Brain microvascular endothelial cell (primary cell): ENCODE measurements around the gene CD5L.

Experiments
- DNase-seq: peaks from one replicate; pipeline ENCODE4 v3.0.0-alpha.2; 2020
- H3K27ac ChIP-seq: fragments of 250-450 bp; sonication (Bioruptor Pico); 2 replicates; pipeline ENCODE4 v1.5.1; 2020; ENCODE audit warnings: mild to moderate bottlenecking, moderate library complexity
- H3K27me3 ChIP-seq: fragments of 250-450 bp; sonication (Bioruptor Pico); replicated peaks from 2 replicates; pipeline ENCODE4 v1.5.1; 2020; ENCODE audit warnings: mild to moderate bottlenecking
- H3K36me3 ChIP-seq: fragments of 250-450 bp; sonication (Bioruptor Pico); replicated peaks from 2 replicates; pipeline ENCODE4 v1.5.1; 2020; ENCODE audit warnings: mild to moderate bottlenecking
- H3K4me3 ChIP-seq: 2 replicates; pipeline ENCODE4 v1.5.1; 2011; ENCODE audit warnings: low read depth, mild to moderate bottlenecking, control low read depth, low read length, moderate library complexity
- in situ Hi-C: cut with HindIII; loops from 2 replicates; pipeline ENCODE4 v1.10.0; 2017; ENCODE audit warnings: low sequenced_read_pairs, low pct_ligation_motif_present
- TF ChIP-seq, protein P1 (sequence below): IDR thresholded peaks from 2 replicates; pipeline ENCODE4 v1.5.1; 2011; ENCODE audit warnings: low read depth, mild to moderate bottlenecking, moderate library complexity, low read length, control low read depth, inconsistent platforms; ENCODE audit errors: missing control alignments

Gene CD5L

DNA sequence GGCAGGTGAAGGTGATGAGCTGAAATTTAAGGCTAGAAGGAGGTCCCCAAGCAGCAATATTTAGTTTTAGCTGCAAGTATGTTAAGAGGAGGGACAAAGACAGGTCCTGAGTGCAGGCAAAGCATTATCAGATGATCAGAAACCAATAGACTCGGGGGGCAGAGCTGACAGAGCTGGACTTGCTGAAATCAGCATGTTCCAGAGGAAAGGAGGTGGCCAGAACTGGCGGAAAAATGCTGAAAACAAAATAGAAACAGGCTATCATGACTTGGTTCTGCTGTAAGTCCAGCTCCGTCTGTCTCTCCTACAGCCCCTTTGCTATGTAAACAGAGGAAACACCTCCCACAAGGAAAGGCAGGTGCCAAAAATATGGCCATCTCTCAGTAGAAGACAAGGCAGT, at the start of gene CD5L:
Gene CD5L (minus strand): TSS at position 101 of the 400 bp plus-strand sequence. CDS start 107 bp downstream, outside the sequence.
- Histone ChIP-seq H3K36me3 (no peaks in the 10 kb centered on the region), H3K4me3 (no peak within 1 kb of the TSS), H3K27ac (no peak within 1 kb of the TSS), H3K27me3 (no peaks in the 10 kb centered on the region)
- in situ Hi-C loops, result no loop called here
- DNase-seq, result no peak
- TF ChIP-seq, protein P1, sequence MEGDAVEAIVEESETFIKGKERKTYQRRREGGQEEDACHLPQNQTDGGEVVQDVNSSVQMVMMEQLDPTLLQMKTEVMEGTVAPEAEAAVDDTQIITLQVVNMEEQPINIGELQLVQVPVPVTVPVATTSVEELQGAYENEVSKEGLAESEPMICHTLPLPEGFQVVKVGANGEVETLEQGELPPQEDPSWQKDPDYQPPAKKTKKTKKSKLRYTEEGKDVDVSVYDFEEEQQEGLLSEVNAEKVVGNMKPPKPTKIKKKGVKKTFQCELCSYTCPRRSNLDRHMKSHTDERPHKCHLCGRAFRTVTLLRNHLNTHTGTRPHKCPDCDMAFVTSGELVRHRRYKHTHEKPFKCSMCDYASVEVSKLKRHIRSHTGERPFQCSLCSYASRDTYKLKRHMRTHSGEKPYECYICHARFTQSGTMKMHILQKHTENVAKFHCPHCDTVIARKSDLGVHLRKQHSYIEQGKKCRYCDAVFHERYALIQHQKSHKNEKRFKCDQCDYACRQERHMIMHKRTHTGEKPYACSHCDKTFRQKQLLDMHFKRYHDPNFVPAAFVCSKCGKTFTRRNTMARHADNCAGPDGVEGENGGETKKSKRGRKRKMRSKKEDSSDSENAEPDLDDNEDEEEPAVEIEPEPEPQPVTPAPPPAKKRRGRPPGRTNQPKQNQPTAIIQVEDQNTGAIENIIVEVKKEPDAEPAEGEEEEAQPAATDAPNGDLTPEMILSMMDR, result no peak

- in situ Hi-C loops, result no loop called here
- TF ChIP-seq, protein P1, result no peak
- Histone ChIP-seq H3K4me3 (no peak overlapping the region), H3K27ac (no peak overlapping the region), H3K27me3 (no peaks in the 10 kb centered on the region), H3K36me3 (no peaks in the 10 kb centered on the region)
- no peak for DNase-seq
Measured at GRCh38 chr1:157882580-157882979, 41.0 kb upstream of the CD5L start.

GRCh38 chr1:157880621-157881020, 39.0 kb upstream of the CD5L start:
- no peak for DNase-seq
- Histone ChIP-seq H3K27me3 (no peaks in the 10 kb centered on the region), H3K27ac (no peak overlapping the region), H3K36me3 (no peaks in the 10 kb centered on the region), H3K4me3 (no peak overlapping the region)
- TF ChIP-seq, protein P1, result no peak
- in situ Hi-C loops, result no loop called here

GRCh38 chr1:157878059-157878458, 36.5 kb upstream of the CD5L start:
- Histone ChIP-seq H3K36me3 (no peaks in the 10 kb centered on the region), H3K4me3 (no peak overlapping the region), H3K27ac (no peak overlapping the region), H3K27me3 (no peaks in the 10 kb centered on the region)
- TF ChIP-seq, protein P1, result peak; percentile 49
- in situ Hi-C loops, result no loop called here
- DNase-seq, result peak; percentile 18

- Histone ChIP-seq H3K4me3 (no peak overlapping the region), H3K27me3 (no peaks in the 10 kb centered on the region), H3K36me3 (no peaks in the 10 kb centered on the region), H3K27ac (no peak overlapping the region)
- in situ Hi-C loops, result no loop called here
- TF ChIP-seq, protein P1, result no peak
- DNase-seq, result no peak
Measured at GRCh38 chr1:157870490-157870889, 28.9 kb upstream of the CD5L start.

DNA sequence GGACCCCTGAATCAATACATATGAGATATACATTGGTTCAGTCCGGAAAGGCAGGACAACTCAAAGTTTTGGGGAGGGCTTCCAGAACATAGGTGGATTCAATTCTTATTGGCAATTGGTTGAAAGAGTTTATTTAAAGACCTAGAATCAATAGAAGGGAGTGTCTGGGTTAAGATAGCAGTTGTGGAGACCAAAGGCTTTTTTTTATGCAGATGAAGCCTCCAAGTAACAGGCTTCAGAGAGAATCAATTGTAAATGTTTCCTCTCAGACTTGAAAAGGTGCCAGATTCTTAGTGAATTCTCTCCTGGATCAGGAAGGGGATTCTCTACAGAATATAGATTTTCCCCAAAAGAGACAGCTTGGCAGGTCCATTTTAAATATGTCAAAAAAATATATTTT, 27.0 kb upstream of the CD5L start:
- no peak for DNase-seq
- H3K36me3 ChIP-seq, result no peaks in the 10 kb centered on the region
- H3K27me3 ChIP-seq, result no peaks in the 10 kb centered on the region
- no peak overlapping the region for H3K4me3 ChIP-seq
- TF ChIP-seq, protein P1, result no peak
- no peak overlapping the region for H3K27ac ChIP-seq
- in situ Hi-C loops, result no loop called here
